Thyroid gland (tissue), 4 donors: Measurements from ENCODE around the gene SCN2B.

Experiments
- CTCF ChIP-seq, 6 experiments: fragments of 200-600 bp in 3 of 6; fragments of 450-650 bp in 3 of 6; sonication (generic) in 3 of 6; IDR thresholded peaks; one replicate each; pipeline ENCODE4 v1.5.1; 2016 to 2019; ENCODE audit warnings: antibody characterized with exemption in 6 of 6, mild to moderate bottlenecking in 2 of 6, inconsistent platforms in 1 of 6, moderate library complexity in 1 of 6
- POLR2A ChIP-seq, 2 donors: fragments of 450-650 bp; IDR thresholded peaks; one replicate each; pipeline ENCODE4 v1.6.1; 2017; ENCODE audit warnings: antibody characterized with exemption in 2 of 2, mild to moderate bottlenecking in 2 of 2, moderate library complexity in 1 of 2

GRCh38 chr11:118219732-118220131, 43.3 kb upstream of the SCN2B start:
- no peak for TF ChIP-seq CTCF (IDR thresholded peaks at IDR 0.05)
- no peak for TF ChIP-seq POLR2A (IDR thresholded peaks at IDR 0.05)
